GM18508 (cell line): ENCODE data around the gene C3AR1.
"Not testable (repeated sequence)": the region's sequence is repeated elsewhere in the genome, so short reads cannot be mapped to it uniquely, and the experiment has no call there.

Experiments used
- ATAC-seq: cut with Tn5 transposase; IDR thresholded peaks from one replicate; pipeline ENCODE4 v1.9.1; 2021; ENCODE audit warnings: moderate number of reproducible peaks; ENCODE audit not compliant: insufficient read depth, unreplicated experiment

Gene C3AR1

GRCh38 chr12:8031872-8032241 lies 34.3 kb downstream of the C3AR1 start:
- ATAC-seq = no peak

- ATAC-seq = not testable (repeated sequence)
Measured at GRCh38 chr12:8031017-8031416, 35.1 kb downstream of the C3AR1 start.

GRCh38 chr12:8030189-8030588 lies 36.0 kb downstream of the C3AR1 start:
- ATAC-seq = no peak

GRCh38 chr12:8028267-8028666 lies 37.9 kb downstream of the C3AR1 start:
- ATAC-seq = no peak

GRCh38 chr12:8027856-8028255 lies 38.3 kb downstream of the C3AR1 start:
- ATAC-seq = no peak

GRCh38 chr12:8026291-8026900 lies 39.8 kb downstream of the C3AR1 start:
- ATAC-seq = peak; percentile 88

GRCh38 chr12:8018666-8019581 lies 47.2 kb downstream of the C3AR1 start:
- ATAC-seq = no peak

GRCh38 chr12:8018213-8018612 lies 47.9 kb downstream of the C3AR1 start:
- ATAC-seq = not testable (repeated sequence)

GRCh38 chr12:8014836-8015235 lies 51.3 kb downstream of the C3AR1 start:
- no peak for ATAC-seq

- no peak for ATAC-seq
Measured at GRCh38 chr12:8012651-8013309, 53.4 kb downstream of the C3AR1 start.

GRCh38 chr12:8011331-8011730 lies 54.8 kb downstream of the C3AR1 start:
- no peak for ATAC-seq
